HG02798 (cell line): Measurements from ENCODE around the gene LRRTM2.
"Not testable (repeated sequence)": the region's sequence is repeated elsewhere in the genome, so short reads cannot be mapped to it uniquely, and the experiment has no call there.

Source experiments
- ATAC-seq: cut with Tn5 transposase; IDR thresholded peaks from one replicate; pipeline ENCODE4 v1.9.1; 2021; ENCODE audit warnings: mild to moderate bottlenecking; ENCODE audit not compliant: unreplicated experiment, poor library complexity

LRRTM2 gene, protein sequence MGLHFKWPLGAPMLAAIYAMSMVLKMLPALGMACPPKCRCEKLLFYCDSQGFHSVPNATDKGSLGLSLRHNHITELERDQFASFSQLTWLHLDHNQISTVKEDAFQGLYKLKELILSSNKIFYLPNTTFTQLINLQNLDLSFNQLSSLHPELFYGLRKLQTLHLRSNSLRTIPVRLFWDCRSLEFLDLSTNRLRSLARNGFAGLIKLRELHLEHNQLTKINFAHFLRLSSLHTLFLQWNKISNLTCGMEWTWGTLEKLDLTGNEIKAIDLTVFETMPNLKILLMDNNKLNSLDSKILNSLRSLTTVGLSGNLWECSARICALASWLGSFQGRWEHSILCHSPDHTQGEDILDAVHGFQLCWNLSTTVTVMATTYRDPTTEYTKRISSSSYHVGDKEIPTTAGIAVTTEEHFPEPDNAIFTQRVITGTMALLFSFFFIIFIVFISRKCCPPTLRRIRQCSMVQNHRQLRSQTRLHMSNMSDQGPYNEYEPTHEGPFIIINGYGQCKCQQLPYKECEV

DNA sequence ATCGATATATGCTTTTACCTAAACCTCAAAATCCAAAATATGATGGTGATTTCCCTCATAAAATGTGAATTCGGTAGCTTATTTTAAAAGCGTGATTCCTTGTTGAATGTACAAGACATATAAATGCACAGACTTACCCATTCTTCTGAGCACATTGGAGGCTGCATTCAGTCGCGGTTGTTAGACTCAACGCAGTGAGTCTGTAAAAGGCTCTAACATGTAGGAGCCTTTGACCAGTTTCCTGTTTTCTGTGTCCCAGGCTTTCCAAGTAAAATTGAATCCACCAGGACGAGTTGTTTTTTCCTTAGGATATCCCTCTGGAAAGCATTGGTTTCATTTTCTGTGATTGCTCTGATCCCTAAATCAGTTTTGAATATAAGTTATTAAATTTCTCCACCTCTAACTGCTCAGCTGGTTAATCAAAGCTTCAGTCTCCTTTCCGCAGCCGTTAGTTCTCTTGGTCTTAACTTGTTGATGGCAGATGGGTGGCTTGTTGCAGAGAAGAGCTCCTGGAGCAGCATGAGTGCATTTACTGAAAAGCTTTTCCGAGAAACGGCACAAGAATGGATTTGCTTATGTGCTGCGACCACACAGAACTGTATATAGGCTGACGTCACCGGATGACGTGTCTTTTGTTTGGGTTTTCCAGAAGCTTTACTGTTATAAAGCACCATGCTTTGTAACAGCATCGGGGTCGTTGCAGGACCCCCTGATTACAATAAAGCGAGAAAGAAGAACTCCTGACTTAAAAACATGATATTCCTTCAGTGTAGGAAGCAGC lies at the start of gene LRRTM2:
TSS of gene LRRTM2 (minus strand) at position 565 of the 781 bp plus-strand sequence. CDS start at position 141, 424 bp downstream.
- ATAC-seq: no peak

DNA sequence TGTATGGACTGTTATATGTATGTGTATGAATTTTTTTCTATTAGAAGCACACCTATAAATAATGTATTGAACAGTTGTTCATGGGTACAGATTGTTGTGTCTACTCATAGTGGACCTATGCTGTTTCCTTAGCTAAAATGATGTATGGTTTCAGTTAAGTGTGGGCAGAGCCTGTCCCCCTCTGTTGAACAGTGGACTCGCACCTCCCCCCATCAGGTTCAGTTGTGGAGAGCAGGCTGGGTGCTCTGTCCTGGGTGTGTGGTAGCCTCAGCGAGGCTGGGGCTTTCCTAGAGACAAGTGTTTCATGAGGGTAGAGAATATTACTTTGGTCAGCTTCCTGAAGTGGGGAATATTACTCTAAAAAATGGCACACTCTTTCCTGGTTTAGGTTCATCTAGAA lies 47.4 kb upstream of the LRRTM2 start:
- no peak for ATAC-seq

DNA sequence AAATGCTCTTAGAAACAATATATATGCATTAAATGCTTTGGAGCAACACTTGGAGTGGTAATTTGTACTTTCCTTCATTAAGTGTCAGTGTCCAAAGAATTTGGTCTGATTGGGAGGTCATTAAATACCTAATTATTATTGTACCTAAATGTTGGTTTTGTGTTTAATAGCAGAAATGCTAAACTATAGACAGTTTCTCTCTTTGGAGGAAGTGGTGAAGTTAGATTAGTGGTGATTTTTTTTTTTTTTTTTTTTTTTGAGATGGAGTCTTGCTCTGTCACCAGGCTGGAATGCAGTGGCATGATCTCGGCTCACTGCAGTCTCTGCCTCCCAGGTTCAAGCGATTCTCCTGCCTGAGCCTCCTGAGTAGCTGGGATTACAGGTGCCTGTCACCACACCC lies 46.2 kb upstream of the LRRTM2 start:
- not testable (repeated sequence) for ATAC-seq

DNA sequence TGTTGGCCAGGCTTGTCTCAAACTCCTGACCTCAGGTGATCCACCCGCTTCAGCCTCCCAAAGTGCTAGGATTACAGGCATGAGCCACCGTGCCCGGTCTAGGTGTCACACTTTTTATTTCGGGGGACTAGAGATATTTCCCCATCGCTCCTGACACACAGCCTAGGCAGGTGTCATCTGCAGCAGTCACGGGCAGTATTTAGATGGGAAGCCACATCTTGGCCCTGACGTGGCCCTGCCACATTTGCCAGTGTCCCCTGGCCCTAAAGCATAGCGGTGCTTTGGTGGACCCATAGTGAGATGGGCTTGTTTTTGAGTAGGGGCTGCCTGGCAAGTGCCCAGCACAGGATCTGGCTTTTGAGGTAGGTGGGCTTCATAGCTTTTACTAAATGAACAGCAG lies 45.0 kb upstream of the LRRTM2 start:
- no peak for ATAC-seq

DNA sequence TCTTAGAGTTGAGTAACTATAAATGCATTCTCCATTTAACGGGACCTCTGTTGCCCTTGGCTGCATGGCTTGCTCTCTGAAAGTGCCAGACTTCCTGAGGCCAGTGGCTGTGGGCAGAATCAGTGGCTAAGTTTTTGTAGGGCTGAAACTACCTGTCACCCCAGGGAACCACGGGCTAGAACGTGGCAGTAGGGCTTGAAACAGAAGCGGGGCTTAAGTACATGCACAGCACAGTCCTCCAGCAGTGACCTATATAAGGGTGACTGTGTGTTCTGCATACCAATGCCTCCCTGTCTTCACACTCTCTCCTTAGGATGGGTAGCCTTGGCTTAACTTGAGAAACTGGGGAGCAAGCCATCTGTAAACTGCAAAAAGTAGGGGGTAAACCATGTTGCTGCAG lies 43.6 kb upstream of the LRRTM2 start:
- ATAC-seq: no peak

DNA sequence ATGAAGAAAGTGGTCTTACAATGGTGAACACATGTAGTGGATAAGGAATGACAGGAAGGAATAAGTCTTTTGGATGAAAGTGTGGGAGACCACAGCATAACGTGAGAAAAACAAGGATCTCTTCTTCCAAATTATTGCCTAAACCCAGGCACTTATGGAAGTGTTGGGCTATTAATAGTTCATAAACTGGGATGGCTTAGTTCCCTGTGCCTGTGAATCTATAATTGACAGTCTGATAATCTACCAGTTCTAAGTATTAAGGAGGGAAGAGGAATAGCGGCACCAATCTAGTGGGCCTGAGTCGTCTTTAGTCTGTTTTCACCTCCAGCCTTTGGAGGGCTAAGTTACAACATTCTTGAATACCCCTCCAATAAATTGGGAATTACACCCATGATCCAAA lies 39.2 kb upstream of the LRRTM2 start:
- ATAC-seq: no peak

DNA sequence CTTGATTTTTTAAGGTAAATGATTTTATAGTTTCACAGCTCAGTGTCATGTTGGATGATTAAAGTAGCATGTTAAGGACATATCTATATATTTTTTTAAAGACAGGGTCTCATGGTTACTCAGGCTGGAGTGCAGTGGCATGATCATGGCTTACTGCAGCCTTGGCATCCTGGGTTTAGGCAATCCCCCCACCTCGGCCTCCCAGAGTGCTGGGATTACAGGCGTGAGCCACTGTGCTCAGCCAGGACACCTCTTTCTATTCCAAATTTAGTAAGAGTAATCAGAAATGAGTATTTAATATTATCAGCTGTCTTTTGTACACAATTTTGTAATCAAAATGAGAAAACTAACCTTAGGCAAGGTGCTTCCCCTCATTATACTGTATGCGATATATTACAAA lies 38.6 kb upstream of the LRRTM2 start:
- no peak for ATAC-seq

DNA sequence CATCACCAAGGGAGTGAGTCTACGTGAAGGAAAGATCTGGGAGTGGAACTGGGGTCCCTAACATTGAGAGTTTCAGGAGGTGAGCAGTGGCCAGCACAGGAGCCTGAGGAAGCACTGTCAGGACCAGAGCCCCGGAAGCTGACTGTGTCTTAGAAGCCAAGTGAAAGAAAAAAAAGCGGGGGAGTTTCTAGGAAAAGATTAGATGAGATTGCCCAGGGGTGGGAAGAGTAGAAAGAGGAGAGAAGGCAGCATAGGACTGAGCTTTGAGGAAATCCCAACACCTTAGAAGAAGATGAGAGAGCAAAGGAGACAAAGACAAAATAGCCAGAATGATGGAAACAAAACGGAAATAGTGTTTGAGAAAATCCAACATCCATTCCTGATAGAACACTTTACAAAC lies 37.0 kb upstream of the LRRTM2 start:
- no peak for ATAC-seq

GRCh38 chr5:138911441-138911840 lies 36.3 kb upstream of the LRRTM2 start:
- no peak for ATAC-seq

DNA sequence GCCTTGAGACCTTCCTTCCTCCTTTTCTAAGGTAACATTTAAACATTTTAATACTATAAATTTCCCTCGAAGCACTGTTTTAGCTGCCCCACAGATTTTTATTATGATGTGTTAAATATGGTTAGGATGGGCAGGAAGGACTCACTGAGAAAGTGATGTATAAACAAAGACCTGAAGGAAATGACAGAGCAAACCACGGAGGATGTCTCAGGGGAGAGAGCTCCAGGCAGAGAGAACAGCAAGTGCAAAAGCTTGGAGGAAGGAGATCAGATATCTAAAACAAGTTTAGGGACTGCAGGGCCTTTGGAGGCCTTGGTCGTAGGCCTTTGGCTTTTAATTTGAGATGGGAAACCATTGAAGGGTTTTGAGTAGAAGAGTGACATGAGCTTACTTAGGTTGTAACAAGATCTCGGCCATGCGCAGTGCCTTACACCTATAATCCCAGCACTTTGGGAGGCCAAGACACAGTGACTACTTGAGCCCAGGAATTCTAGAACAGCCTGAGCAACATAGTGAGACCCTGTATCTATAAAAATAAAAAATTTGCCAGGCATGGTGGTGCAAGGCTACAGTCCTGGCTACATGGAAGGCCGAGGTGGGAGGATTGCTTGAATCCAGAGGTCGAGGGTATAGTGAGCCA lies 35.5 kb upstream of the LRRTM2 start:
- no peak for ATAC-seq

- ATAC-seq: no peak
These were observed 34.6 kb upstream of the LRRTM2 start for GRCh38 chr5:138909734-138910133.

- ATAC-seq: no peak
These were observed 30.4 kb upstream of the LRRTM2 start for GRCh38 chr5:138905541-138905940.

DNA sequence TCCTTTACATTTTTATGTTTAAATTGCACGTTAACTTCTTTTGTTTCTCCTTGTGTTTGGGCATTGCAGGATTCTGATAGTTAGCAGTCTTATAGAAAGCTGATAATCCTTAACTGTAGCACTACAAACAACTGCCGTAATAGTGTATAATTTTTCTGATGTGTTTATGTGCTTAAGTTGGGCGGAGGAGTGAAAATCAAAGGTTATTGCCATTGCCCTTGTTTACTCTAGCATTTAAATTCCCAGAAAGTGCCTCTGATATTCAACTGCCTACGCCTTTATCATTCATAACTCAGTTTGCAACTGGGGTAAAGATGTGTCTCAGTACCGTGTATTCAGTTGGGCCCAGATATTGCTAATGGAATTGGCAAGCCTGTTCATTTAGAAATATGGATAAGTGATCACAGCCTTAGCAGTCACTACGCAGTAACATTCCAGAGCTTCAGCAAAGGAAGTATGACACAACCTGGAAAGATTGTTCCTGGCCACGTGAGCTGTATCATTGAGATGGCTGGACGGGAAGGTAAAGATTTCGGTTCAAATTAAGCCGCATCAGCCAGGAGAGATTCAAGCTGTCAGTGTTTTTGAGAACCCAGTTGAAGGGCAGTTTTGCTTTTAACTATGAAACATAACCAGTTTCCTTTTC lies 28.1 kb upstream of the LRRTM2 start:
- no peak for ATAC-seq

DNA sequence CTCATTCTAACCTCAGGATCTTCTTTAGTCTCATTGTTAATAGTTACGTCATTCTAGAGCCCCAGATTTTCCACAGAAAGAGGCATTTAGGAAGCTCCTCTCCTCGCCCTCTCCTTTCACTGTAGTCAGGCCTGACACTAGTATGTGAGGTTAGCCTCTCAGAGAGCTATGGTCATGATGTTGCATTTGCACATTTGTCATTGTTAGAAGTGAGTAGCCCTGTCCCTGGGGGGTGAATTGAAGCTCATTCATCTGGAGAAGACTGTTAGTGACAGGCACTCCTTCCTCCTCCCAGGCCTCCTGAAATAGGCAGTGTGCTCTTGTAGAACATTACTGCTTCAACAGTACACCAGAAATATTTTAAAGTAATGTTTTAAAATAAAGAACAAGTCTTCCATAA lies 26.6 kb upstream of the LRRTM2 start:
- ATAC-seq: no peak

DNA sequence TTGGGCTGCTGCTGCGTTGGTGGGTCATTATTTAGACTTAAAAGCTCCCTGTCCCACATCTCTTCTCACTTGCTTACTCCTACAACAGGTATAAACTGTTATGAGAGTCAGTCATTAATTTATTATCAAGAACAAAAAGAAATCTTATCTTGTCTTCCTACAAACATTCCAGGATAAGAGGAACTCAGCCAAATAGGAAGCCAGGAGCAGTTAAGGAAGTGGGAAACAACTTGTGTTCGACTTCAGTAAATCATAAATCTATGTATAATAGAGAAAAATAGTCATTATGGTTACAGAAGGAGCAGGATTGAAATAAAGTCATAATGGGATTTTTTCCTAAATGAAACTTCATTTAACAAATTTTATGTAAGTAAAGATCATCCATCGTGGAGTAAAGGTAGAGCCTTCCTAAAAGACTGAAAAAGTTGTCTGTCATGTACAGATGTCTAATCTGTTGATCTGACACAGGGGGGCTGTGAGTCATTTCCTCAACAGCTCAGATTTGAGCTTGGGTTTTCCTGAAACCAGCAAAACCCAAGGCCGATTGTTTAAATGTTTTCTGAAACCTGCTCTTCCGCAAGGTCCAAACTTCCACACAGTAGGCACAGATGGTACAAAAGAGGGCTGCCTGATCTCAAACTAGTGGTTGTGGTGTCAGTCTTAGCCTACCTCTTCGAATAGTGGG lies 25.3 kb upstream of the LRRTM2 start:
- no peak for ATAC-seq

- ATAC-seq: no peak
These were observed 23.6 kb upstream of the LRRTM2 start for GRCh38 chr5:138898742-138899141.

DNA sequence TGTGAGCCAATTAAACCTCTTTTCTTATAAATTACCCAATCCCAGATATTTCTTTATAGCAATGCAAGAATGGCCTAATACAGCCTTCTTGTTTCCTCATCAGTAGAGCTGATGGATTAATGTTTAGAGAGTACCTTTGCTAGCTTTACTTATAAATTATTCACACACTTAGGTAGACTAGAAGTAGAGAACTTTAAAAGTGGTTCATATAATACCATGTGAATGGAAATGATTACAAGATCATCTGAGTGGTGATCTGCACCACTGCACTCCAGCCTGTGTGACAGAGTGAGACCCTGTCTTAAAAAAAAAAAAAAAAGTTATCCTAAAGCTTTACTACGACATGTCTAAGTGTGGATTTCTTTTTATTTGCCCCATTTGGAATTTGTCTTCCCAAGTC lies 23.2 kb upstream of the LRRTM2 start:
- ATAC-seq: no peak

- ATAC-seq: no peak
These were observed 20.8 kb upstream of the LRRTM2 start for GRCh38 chr5:138895918-138896317.

DNA sequence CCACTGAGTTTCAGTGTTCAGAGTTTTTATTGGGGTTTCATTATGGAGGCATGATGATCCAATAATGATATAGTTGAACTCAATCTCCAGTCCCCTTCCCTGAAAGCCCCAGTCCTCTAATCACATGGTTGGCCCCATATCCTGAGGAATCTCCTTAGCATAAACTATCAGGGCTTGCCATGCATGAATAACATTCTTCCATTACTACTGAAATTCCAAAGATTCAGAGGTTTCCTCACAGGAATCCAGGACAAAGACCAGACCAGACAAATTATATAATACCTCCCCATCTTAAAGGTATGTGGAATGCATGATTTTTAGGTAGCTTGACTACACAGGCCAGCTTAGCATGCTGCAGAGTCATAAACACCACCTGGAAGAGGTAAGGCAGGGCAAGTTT lies 15.5 kb upstream of the LRRTM2 start:
- ATAC-seq: no peak

DNA sequence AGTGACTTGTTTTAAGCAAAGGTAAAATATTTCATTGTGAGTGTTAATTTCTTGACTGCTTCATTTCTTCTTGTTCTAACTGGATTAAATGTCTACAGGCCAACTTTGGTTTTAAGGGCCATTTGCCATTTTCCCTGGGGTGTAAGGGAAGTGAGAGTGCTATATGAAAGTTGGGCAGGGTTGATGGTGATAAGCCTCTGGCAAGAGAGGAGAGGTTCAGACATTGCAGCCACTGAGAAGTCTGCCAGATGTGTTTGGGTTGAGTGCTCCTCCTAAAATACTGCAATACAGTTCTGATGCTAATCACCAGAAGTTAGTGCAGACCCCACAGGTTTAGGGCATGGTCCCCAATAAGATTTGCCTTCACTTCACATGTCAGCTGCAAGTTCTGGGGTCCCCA lies 14.9 kb upstream of the LRRTM2 start:
- no peak for ATAC-seq
